HFF-Myc (cell line): ENCODE results near the gene ATRNL1.
"Not testable (repeated sequence)": the region's sequence is repeated elsewhere in the genome, so short reads cannot be mapped to it uniquely, and the experiment has no call there.

ENCODE experiments used
- DNase-seq: peaks from one replicate; pipeline ENCODE4 v3.0.0-alpha.2; 2011; ENCODE audit warnings: low read depth; ENCODE audit errors: extremely low read depth
- H3K4me3 ChIP-seq: replicated peaks from 2 replicates; pipeline ENCODE4 v1.5.1; 2011; ENCODE audit warnings: low read depth, mild to moderate bottlenecking, control low read depth, low read length
- TF ChIP-seq, protein P1 (sequence below): IDR thresholded peaks from 2 replicates; pipeline ENCODE4 v1.5.1; 2012; ENCODE audit warnings: mild to moderate bottlenecking, low read depth, low read length, control low read depth; ENCODE audit errors: missing control alignments

ATRNL1 gene

DNA sequence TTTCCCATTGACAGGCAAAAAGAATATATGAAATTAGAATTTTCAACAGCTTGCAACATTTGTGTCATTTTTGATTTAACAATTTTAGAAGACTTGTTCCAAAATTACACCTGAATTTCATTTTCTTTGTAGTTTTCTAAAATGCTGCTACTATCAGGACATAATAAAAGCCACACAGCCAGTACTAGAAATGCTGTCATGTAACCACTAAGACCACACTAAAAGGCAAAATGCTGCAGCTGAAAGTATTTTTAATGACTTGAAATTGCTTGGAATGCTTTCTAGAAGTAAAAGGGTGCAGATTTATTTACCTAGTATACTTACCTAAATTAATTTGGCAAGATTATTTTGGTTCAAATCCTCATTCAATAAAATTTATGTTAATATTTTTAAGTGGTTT lies 709.7 kb downstream of the ATRNL1 start:
- TF ChIP-seq, protein P1, sequence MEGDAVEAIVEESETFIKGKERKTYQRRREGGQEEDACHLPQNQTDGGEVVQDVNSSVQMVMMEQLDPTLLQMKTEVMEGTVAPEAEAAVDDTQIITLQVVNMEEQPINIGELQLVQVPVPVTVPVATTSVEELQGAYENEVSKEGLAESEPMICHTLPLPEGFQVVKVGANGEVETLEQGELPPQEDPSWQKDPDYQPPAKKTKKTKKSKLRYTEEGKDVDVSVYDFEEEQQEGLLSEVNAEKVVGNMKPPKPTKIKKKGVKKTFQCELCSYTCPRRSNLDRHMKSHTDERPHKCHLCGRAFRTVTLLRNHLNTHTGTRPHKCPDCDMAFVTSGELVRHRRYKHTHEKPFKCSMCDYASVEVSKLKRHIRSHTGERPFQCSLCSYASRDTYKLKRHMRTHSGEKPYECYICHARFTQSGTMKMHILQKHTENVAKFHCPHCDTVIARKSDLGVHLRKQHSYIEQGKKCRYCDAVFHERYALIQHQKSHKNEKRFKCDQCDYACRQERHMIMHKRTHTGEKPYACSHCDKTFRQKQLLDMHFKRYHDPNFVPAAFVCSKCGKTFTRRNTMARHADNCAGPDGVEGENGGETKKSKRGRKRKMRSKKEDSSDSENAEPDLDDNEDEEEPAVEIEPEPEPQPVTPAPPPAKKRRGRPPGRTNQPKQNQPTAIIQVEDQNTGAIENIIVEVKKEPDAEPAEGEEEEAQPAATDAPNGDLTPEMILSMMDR, result no peak
- no peak for DNase-seq
- H3K4me3 ChIP-seq, result no peak overlapping the region

DNA sequence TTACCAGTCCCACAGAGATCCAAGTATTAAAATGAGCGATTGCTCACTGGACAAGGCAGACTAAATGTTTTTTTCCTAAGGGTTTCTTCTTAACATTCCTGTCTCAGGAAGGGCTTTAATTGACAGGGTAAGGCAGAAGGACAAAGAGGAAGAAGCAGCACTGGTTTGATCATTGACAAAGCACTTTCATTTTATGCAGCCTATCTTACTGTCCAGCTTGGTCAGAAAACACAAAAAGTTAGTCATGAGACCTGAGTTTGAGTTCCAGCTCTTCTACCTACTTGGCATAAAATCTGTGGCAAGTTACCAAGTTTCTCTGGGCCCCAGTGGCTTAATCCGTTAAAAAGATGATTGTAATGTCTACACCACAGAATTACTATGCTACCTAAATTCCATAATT lies 721.4 kb downstream of the ATRNL1 start:
- DNase-seq, result no peak
- TF ChIP-seq, protein P1, result no peak
- no peak overlapping the region for H3K4me3 ChIP-seq

DNA sequence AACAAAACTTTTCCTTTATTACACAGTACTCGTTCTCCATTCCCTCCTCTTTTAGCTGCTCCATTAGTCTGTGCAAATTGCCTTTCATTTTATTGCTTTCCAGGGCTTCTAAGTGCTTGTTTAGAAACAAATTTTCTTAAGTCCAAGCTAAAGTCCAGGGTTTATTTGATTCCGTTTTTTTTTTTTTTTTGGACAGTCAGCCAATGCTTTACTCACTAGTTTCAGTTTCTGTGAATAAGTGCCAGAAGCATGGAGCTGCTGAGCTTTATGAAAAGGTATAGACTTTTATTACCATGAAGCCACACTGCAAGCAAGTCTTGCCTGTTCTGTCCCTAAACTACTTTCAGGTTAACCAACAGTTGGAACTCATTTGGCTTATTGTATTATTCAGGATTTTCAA lies 724.8 kb downstream of the ATRNL1 start:
- no peak overlapping the region for H3K4me3 ChIP-seq
- TF ChIP-seq, protein P1, result no peak
- DNase-seq, result no peak

DNA sequence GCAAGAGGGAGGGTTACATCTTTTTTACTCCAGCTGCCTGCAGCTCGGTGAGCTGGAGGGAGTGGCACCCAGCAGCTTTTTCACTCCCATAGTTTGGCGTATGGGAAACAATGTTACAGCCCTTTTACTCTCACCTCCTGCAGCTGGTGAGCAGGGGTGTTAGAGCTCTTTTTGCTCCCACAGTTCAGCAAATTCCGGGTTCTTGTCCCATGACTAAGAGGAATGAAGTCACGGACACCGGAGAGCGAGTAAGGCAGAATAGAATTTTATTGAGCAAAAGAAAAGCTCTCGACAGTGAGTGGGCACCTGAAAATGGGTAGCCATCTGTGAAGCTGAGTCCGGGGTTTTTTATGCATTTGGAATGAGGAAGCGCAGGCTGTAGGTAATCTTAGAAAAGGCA lies 733.2 kb downstream of the ATRNL1 start:
- DNase-seq, result no peak
- TF ChIP-seq, protein P1, result no peak
- H3K4me3 ChIP-seq, result no peak overlapping the region

DNA sequence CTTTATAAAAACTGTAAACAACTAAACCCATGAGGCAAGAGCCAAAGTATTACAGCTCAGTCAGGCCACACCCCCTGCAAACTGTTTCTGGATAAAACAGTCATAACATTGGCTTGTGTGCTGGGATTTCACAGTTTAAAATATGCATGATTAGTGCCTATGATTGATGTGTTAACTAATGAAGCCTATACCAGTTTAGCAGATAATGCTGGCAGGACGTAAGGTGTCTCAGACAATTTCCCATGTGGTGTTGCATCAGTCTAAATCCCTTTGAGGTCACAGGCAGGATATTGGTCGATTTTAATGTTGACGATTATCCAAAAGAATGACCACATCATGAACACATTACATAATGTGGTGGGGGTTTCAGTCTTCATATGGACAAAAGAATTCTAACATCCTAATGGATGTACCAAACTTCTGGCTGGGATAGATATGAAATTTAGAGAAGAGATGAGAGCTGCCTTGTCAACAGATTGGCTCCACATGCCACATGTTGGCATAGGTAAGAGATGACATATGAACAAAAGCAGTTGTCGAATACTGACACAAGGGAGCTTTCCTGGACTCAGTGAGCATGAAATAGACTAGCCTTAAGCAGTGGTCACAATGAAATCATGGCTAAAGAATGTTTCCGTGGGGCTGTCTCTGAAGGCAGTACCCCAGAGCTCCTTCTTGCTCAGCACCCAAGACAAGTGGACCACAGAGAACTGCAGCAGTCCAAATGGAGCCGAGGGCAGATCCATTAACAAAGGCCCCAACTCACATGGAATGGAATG lies 734.3 kb downstream of the ATRNL1 start:
- no peak for DNase-seq
- TF ChIP-seq, protein P1, result no peak
- no peak overlapping the region for H3K4me3 ChIP-seq

DNA sequence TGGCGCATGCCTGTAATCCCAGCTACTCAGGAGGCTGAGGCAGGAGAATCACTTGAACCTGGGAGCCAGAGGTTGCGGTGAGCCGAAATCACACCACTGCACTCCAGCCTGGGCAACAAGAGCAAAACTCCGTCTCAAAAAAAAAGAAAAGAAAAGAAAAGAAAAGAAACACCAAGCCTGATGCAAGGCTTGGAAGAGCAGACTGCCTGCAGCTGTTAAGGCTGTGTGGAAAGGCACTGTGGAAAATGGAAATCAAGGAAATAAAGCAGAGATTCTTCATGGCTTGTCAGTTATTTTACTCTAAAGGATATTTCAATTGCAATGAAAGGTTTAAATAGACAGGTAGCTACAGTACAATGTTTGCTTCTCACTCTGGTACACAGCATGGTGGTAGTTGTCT lies 735.0 kb downstream of the ATRNL1 start:
- H3K4me3 ChIP-seq, DNase-seq: not testable (repeated sequence)

DNA sequence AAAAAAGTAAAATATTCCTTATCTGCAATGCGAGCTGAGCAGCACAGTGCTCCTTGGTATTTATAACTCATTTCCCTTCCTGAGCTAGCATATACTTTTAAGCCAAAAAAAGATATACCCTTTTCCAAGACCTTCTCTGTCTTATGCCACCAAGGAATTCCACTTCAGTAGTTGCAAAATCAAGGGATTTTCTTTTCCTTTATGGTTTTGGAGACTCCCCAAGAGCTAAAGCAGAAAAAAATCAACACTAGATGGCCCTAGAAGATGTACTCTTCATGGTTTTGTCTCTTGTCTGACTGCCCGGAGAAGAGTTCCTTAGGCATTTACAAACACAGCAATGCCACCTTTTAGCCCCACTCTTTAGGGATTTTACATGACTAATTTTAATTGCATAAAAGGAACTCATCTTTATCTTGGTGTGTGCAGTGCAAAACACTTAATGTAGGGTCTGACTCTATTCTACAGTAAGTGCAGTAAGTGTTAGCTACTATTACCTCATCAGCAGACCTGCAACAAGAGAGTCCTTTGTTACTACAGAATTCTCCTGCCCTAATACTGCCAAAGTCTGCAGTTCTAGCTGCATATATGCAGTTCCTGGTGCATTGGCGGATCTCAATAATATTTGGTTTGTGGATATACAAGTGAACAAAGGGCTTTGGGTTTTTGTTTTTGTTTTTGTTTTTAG lies 736.5 kb downstream of the ATRNL1 start:
- no peak for DNase-seq
- TF ChIP-seq, protein P1, result peak; percentile 8
- no peak overlapping the region for H3K4me3 ChIP-seq
